WERI-Rb-1 (cell line): ENCODE data around the gene TIPARP.

ENCODE experiments used
- DNase-seq: peaks from one replicate; pipeline ENCODE4 v3.0.0-alpha.2; 2020
- H3K27ac ChIP-seq: fragments of 250-450 bp; sonication (Bioruptor Pico); 2 replicates; pipeline ENCODE4 v1.5.1; 2020; ENCODE audit warnings: mild to moderate bottlenecking, moderate library complexity
- H3K27me3 ChIP-seq: fragments of 250-450 bp; sonication (Bioruptor Pico); 2 replicates; pipeline ENCODE4 v1.5.1; 2021; ENCODE audit warnings: mild to moderate bottlenecking, low read depth, moderate library complexity; ENCODE audit not compliant: insufficient read depth, severe bottlenecking
- H3K36me3 ChIP-seq: fragments of 250-450 bp; sonication (Bioruptor Pico); 2 replicates; pipeline ENCODE4 v1.5.1; 2020; ENCODE audit warnings: mild to moderate bottlenecking, moderate library complexity
- H3K4me3 ChIP-seq: 2 replicates; pipeline ENCODE4 v1.5.1; 2011; ENCODE audit warnings: low read depth, mild to moderate bottlenecking, control low read depth, low read length
- H3K9me3 ChIP-seq: fragments of 250-450 bp; sonication (Bioruptor Pico); 2 replicates; pipeline ENCODE4 v1.5.1; 2021; ENCODE audit warnings: mild to moderate bottlenecking, moderate library complexity; ENCODE audit not compliant: severe bottlenecking
- CTCF ChIP-seq: IDR thresholded peaks from 2 replicates; pipeline ENCODE4 v1.5.1; 2011; ENCODE audit warnings: low read depth, mild to moderate bottlenecking, control low read depth, inconsistent platforms, low read length

The TIPARP gene

GRCh38 chr3:156674046-156674910 lies at the start of gene TIPARP:
Gene TIPARP (plus strand): TSS chr3:156674590. CDS start chr3:156677698, 3,108 bp downstream.
- H3K9me3 ChIP-seq, result no peaks in the 10 kb centered on the region
- H3K4me3 ChIP-seq, result peak within 1 kb of the TSS; percentile 96
- H3K27ac ChIP-seq, result peak within 1 kb of the TSS; percentile 87
- DNase-seq, result peak; percentile 98
- peaks cover 21% of the 10 kb centered on the region for H3K36me3 ChIP-seq
- no peaks in the 10 kb centered on the region for H3K27me3 ChIP-seq
- TF ChIP-seq CTCF, result peak; percentile 77

- no peak for TF ChIP-seq CTCF
- no peaks in the 10 kb centered on the region for H3K27me3 ChIP-seq
- H3K9me3 ChIP-seq, result no peaks in the 10 kb centered on the region
- no peaks in the 10 kb centered on the region for H3K36me3 ChIP-seq
- no peak for DNase-seq
- no peak overlapping the region for H3K27ac ChIP-seq
- no peak overlapping the region for H3K4me3 ChIP-seq
Observed at GRCh38 chr3:156626104-156626503, 48.3 kb upstream of the TIPARP start.

- no peak for DNase-seq
- Histone ChIP-seq H3K27ac (no peak overlapping the region), H3K36me3 (no peaks in the 10 kb centered on the region)
Observed at GRCh38 chr3:156627946-156628569, 46.3 kb upstream of the TIPARP start.

GRCh38 chr3:156628836-156629618 lies 45.4 kb upstream of the TIPARP start:
- no peaks in the 10 kb centered on the region for H3K36me3 ChIP-seq
- no peaks in the 10 kb centered on the region for H3K9me3 ChIP-seq
- H3K27ac ChIP-seq, result no peak overlapping the region
- H3K4me3 ChIP-seq, result no peak overlapping the region
- TF ChIP-seq CTCF, result no peak
- DNase-seq, result no peak
- H3K27me3 ChIP-seq, result no peaks in the 10 kb centered on the region

More at GRCh38 chr3:156627946-156628569, 46.3 kb upstream of the TIPARP start:
- Histone ChIP-seq H3K4me3 (no peak overlapping the region), H3K27me3 (no peaks in the 10 kb centered on the region), H3K9me3 (no peaks in the 10 kb centered on the region)
- TF ChIP-seq CTCF, result no peak

- no peak overlapping the region for H3K4me3 ChIP-seq
- H3K27me3 ChIP-seq, result no peaks in the 10 kb centered on the region
- no peaks in the 10 kb centered on the region for H3K9me3 ChIP-seq
- no peak for TF ChIP-seq CTCF
- no peak overlapping the region for H3K27ac ChIP-seq
- peak; percentile 15 for DNase-seq
- no peaks in the 10 kb centered on the region for H3K36me3 ChIP-seq
Observed at GRCh38 chr3:156630081-156630772, 44.2 kb upstream of the TIPARP start.
